HG03520 (cell line): ENCODE results near the gene CTDP1.

ENCODE experiments used
- ATAC-seq: cut with Tn5 transposase; IDR thresholded peaks from one replicate; pipeline ENCODE4 v1.9.1; 2021; ENCODE audit warnings: mild to moderate bottlenecking, moderate library complexity; ENCODE audit not compliant: unreplicated experiment

CTDP1 gene

GRCh38 chr18:79679552-79680099, at the start of gene CTDP1:
Gene CTDP1, plus strand, starts transcription at chr18:79679803. Its CDS starts 145 bp downstream, at chr18:79679948.
- ATAC-seq, result peak; percentile 59

- ATAC-seq, result no peak
Observed at GRCh38 chr18:79630281-79631095, 49.1 kb upstream of the CTDP1 start.

GRCh38 chr18:79631096-79631507, 48.5 kb upstream of the CTDP1 start:
- ATAC-seq, result no peak

- no peak for ATAC-seq
Observed at GRCh38 chr18:79631761-79632446, 47.7 kb upstream of the CTDP1 start.

- no peak for ATAC-seq
Observed at GRCh38 chr18:79632765-79633164, 46.8 kb upstream of the CTDP1 start.

- ATAC-seq, result no peak
Observed at GRCh38 chr18:79634186-79634585, 45.4 kb upstream of the CTDP1 start.

- ATAC-seq, result no peak
Observed at GRCh38 chr18:79634593-79635426, 44.8 kb upstream of the CTDP1 start.

- no peak for ATAC-seq
Observed at GRCh38 chr18:79635427-79635726, 44.2 kb upstream of the CTDP1 start.

GRCh38 chr18:79637181-79637920, 42.3 kb upstream of the CTDP1 start:
- no peak for ATAC-seq

GRCh38 chr18:79637921-79638909, 41.4 kb upstream of the CTDP1 start:
- no peak for ATAC-seq

- no peak for ATAC-seq
Observed at GRCh38 chr18:79639072-79639829, 40.4 kb upstream of the CTDP1 start.

GRCh38 chr18:79640064-79640672, 39.4 kb upstream of the CTDP1 start:
- no peak for ATAC-seq

GRCh38 chr18:79640875-79641274, 38.7 kb upstream of the CTDP1 start:
- ATAC-seq, result no peak

GRCh38 chr18:79641722-79642497, 37.7 kb upstream of the CTDP1 start:
- ATAC-seq, result no peak

GRCh38 chr18:79642626-79643025, 37.0 kb upstream of the CTDP1 start:
- ATAC-seq, result no peak

- ATAC-seq, result no peak
Observed at GRCh38 chr18:79643054-79643984, 36.3 kb upstream of the CTDP1 start.
